WTC11 (cell line): ENCODE results near the gene GADD45GIP1.

ENCODE experiments used
- ATF2 ChIP-seq: sonication (generic); formaldehyde crosslinking; IDR thresholded peaks from 2 replicates; pipeline ENCODE4 v1.8.1; 2022; ENCODE audit warnings: low read depth, missing genetic modification reagents, borderline replicate concordance
- CBFB ChIP-seq: sonication (generic); formaldehyde crosslinking; IDR thresholded peaks from 2 replicates; pipeline ENCODE4 v1.8.1; 2022; ENCODE audit warnings: mild to moderate bottlenecking, low read depth, missing genetic modification reagents
- CTCF ChIP-seq: fragments of 200-600 bp; IDR thresholded peaks from 2 replicates; pipeline ENCODE4 v1.8.0; 2022; ENCODE audit warnings: antibody characterized with exemption
- ZNF263 ChIP-seq: sonication (generic); formaldehyde crosslinking; IDR thresholded peaks from 2 replicates; pipeline ENCODE4 v1.8.1; 2022; ENCODE audit warnings: low read depth, mild to moderate bottlenecking, moderate library complexity, missing genetic modification reagents
- TF ChIP-seq, protein P1 (sequence below): sonication (generic); formaldehyde crosslinking; IDR thresholded peaks from 2 replicates; pipeline ENCODE4 v1.8.1; 2022; ENCODE audit warnings: low read depth, mild to moderate bottlenecking, moderate library complexity, missing genetic modification reagents, borderline replicate concordance
- TF ChIP-seq, protein P2 (sequence below): sonication (generic); formaldehyde crosslinking; IDR thresholded peaks from 2 replicates; pipeline ENCODE4 v1.8.1; 2023; ENCODE audit warnings: mild to moderate bottlenecking, missing genetic modification reagents, moderate library complexity

DNA sequence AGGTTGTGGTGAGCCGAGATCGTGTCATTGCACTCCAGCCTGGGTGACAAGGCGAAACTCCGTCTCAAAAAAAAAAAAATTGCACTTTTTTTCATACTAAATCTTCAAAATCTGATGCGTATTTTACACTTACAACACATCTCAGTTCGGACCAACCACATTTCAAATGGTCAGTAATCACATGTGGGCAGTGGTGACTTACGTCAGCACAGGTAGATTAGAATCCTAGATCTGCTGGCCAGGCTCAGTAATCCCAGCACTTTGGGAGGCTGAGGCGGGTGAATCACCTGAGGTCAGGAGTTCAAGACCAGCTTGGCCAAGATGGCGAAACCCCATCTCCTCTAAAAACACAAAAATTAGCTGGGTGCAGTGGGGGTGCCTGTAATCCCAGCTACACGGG is 22.0 kb downstream of the GADD45GIP1 start:
- TF ChIP-seq, protein P1, sequence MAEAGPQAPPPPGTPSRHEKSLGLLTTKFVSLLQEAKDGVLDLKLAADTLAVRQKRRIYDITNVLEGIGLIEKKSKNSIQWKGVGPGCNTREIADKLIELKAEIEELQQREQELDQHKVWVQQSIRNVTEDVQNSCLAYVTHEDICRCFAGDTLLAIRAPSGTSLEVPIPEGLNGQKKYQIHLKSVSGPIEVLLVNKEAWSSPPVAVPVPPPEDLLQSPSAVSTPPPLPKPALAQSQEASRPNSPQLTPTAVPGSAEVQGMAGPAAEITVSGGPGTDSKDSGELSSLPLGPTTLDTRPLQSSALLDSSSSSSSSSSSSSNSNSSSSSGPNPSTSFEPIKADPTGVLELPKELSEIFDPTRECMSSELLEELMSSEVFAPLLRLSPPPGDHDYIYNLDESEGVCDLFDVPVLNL: no peak
- TF ChIP-seq CTCF: no peak
- no peak for TF ChIP-seq ZNF263 (CRISPR knock-in tag)
- no peak for TF ChIP-seq CBFB (CRISPR knock-in tag)
- TF ChIP-seq, protein P2, sequence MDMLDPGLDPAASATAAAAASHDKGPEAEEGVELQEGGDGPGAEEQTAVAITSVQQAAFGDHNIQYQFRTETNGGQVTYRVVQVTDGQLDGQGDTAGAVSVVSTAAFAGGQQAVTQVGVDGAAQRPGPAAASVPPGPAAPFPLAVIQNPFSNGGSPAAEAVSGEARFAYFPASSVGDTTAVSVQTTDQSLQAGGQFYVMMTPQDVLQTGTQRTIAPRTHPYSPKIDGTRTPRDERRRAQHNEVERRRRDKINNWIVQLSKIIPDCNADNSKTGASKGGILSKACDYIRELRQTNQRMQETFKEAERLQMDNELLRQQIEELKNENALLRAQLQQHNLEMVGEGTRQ (CRISPR knock-in tag): no peak
- TF ChIP-seq ATF2 (CRISPR knock-in tag): no peak
